Stimulated activated CD4-positive, alpha-beta T cell treated with anti-CD3 and anti-CD28 coated beads, Interleukin-2, amount 100 ng/mL, for 48 hours (primary cell): ENCODE data around the gene PSMF1.

Experiments used
- DNase-seq, 2 donors: peaks; one replicate each; pipeline ENCODE4 v3.0.0-alpha.2; 2020

Gene PSMF1

DNA sequence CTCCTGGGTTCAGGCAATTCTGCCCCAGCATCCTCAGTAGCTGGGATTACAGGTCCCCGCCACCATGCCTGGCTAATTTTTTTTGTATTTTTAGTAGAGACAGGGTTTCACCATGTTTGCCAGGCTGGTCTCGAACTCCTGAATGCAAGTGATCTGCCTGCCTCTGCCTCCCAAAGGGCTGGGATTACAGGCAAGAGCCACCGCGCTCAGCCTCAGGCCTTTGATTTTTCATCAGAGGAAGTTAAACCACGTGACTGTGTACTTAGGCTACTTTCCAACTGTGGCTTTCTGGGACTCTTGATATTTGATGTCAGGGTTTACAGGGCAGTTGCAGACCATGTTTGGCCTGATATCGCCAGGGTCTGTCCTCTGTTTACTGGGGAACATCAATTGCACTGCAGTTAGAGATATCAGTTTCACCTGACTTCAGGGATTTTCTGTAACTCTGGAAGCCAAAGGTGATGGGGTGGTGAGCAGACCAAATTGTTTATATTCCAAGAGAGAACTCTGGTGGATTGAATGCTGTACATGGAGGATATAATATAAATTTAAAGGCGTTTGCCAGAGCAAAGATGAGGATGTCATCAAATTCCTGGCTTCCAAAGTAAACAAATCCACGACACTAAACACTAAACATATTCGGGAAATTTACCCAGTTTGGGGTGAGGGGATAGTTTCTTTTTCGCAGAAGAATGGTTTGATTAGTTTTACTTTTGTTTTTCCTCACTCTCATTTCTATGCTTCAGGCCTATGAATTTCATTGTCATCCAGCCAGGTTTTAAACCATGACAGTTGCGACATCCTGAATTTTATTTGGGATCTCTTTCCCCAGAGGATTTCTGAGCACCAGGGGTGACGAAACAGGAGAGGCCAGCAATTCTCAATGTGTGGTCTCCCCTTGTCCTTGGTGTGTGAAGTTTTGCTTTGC, 4.2 kb downstream of the PSMF1 start:
- no peak for DNase-seq

DNA sequence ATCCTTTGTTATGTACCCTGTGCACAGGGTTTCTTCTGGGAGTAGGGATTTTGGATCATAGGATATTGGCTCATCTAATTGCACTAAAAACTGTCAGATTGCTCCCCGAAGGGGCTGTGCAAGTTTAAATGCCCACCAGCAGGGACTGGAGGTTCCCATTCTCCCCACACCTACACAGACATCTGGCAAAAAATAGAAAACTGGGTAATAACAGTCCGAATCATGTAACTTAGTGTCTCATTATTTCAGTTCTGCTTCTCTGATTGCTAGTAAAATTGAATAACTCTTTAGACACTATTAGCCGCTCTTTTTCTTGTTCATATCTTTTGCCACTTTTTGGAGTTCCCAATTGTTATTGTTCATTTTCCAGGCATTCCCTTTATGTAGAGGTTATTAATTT, 5.3 kb downstream of the PSMF1 start:
- no peak for DNase-seq

DNA sequence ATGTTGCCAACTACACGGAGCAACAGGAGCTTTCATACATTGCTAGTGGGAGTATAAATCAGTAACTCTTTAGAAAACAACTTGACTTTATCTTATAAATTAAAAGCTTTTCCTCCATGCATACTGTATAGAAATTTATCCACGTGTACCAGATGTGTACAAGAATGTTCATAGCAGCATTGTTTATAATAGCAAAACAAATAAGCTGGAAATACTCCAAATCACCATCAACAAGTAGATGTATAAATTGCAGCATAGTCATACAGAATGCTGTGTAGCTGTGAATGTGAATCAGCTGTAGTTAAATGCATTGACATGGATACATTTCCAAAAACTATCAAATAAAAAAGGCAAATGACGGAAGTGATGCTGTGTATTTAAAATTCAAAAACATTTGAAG, 6.0 kb downstream of the PSMF1 start:
- no peak for DNase-seq

DNA sequence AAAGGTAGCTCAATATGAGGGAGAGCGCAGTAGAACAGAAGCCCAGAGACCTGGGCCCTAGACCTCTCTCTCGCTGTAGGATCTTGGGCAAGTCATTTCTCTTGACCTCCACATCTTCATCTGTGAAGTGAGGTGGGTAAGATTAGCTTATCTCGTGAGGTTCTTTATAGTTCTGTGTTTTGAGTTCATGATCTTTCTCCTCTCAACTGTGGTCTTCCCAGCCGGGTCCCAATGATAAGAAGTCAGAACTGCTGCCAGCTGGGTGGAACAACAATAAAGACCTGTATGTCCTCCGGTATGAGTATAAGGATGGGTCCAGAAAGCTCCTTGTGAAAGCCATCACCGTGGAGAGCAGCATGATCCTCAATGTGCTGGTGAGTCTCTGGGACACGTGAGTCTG, 6.9 kb downstream of the PSMF1 start:
- no peak for DNase-seq

DNA sequence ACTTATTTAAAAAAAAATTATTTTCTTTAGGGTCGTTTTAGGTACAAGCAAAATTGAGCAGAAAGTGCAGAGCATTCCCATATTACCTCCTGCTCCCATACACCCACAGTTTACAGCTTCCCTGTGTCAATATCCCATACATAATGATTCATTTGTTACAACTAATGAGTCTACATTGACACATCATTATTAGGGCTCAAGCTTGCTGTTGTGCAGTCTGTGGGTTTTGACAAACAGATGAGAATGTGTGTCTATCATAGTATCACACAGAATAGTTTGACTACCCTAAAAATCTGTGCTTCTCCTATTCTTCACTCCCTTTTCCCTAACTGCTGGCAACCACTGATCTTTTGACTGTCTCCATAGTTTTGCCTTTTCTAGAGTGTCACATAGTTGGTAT, 9.4 kb downstream of the PSMF1 start:
- DNase-seq: no peak

DNA sequence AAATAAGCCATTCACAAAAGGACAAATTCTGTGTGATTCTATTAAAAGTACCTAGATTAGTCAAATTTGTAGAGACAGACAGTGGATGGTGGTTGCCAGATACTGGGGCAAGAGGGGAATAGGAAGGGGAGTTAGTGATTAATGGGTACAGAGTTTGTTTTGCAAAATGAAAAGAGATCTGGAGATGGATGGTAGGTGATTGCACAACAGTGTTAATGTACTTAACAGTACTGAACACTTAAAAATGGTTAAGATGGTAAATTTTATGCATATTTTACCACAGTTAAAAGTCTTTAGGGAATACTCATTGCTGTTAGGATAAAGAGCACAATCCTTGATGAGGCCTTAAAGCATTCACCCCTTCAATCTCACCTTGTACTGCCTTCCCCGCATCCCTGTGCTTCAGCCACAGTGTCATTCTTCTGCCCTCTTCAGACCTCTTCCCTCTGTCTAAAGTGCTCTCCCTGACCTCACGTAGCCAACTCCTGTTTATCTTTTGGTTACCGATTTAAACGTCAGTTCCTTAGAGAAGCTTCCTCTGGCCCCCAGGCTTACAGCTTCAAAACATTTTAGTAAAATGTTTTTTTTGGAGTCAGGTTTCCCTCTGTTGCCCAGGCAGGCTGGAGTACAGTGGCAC, 11.8 kb downstream of the PSMF1 start:
- DNase-seq: no peak

DNA sequence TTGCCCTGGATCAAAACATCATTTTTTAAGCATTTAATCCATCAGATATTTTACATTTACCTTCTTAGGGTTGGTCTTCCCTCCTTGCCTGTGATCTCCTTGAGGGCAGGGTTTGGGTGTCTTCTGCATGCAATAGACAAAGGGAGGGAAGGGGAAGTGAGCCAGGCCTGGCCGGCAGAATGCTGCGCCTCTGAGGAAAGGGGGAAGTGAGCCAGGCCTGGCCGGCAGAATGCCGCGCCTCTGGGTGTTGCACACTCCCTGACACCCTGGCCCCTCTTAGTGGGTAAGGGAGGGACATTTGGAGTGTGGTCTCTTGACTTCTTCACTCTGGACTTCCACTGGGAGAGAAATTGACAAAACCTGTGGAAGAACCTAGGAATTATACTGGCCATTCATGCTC, 12.4 kb downstream of the PSMF1 start:
- no peak for DNase-seq

DNA sequence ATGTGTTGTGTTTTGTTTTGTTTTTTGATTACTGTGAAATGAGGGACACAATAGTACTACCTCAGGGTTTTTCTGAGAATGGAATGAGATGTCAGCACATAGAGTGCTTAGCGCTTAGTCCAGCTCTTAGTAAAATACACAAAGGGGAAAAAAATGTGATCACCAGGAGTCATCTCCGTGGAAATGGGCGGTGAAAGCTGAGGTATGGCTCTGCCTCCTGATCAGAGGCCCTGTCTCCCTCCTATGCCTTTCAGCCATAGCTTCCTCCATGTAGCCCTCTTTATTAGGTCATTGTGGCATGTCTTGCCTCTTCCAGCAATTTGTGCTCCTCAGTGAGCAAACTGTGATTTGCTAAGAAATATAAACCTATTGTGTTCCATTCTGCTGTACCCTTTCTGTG, 13.0 kb downstream of the PSMF1 start:
- DNase-seq: no peak

DNA sequence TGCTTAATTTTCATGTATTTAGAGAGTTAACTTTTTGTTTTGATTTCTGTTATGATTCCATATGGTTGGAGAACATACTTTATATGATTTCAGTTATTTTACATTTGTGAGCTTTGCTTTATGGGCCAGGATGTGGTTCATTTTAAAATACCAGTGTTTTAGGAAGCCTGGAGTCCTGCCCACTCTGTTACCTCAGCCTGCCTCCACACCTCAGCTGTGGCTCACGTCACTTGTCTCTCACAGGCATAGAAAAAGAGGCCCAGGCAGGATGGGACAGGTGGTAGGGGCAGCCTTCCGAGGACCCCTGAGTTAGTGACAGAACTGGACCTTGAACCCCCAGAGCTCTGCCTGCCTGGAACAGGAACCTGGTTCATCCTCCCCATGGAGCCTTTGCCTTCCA, 16.0 kb downstream of the PSMF1 start:
- no peak for DNase-seq

DNA sequence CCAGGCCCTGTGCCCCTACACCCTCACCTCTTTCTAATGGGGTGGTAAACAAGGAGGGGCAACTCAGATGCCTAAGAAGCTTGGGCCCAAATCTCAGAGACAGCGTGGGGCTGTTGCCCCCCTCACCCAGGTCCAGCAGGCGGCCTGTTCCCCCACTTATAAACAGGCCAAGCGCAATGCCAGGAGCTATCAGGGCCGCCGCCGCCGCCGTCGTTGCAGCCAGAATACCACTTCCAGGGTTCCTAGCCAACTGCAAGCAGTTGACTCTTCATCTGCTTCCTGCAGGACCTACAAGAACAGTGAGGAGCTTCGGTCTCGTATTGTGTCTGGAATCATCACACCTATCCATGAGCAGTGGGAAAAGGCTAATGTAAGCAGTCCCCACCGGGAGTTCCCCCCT, 16.4 kb downstream of the PSMF1 start:
- DNase-seq: no peak

DNA sequence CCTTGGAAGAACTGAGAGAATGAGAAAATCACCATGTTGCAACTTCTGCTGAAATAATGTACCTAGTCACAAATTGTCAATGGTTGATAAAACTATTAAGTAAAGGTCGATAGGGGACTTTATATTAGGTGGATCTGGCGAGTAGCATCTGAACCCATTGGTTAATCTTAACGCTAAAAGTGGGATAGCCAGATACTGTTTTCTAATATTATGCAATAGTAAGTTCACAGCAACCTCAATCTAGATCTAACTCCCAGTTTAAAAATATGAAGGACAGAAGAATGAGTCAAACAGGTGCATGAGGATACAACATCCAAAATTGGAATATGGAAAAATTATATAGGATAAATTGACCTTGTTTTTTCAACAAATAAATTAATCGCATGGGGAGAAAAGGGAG, 18.8 kb downstream of the PSMF1 start:
- DNase-seq: no peak

DNA sequence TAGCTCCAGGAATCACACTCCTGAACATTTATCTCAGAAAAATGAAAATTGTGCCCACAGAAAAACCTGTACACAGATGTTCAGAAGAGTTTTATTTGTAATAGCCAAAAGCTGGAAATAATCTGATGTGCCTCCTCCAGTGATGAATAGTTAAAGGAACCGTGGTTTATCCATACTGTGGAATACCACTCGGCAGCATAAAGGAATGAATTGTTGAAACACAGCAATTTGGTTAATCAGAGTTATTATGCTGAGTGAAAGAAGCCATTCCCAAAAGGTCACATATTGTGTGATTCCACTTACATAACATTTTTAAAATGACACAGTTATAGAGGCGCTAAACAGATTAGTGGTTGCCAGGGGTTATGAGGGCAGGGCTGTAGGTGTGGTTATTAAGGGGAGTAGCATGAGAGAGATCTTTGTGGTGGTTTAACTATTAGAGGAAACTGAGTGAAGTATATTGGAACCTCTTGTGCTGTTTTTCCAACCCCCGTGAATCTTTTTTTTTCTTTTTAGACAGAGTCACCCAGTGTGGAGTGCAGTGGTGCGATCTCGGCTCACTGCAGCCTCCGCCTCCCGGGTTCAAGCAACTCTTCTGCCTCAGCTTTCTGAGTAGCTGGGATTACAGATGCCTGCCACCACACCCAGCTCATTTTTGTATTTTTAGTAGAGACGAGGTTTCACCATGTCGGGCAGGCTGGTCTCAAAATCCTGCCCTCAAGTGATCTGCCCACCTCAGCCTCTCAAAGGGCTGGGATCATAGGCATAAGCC, 26.2 kb downstream of the PSMF1 start:
- DNase-seq: no peak

DNA sequence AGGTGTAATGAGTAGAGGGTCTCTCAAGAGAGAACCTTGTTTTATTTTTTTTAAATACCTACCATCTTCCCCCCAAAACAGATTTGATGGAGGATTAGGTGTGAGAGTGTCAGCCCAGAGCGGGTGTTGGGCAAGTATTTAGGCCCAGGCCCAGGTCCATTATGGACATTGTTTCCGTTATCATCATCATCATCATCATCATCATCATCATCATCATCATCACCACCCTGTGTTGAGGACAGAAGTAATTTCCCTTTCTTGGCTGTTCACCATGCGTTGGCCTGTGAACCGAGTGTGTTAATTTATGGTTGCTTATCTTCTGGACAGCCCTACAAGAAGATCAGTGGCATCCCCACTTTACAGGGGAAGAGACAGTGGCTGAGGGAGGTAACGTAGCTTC, 28.6 kb downstream of the PSMF1 start:
- no peak for DNase-seq

DNA sequence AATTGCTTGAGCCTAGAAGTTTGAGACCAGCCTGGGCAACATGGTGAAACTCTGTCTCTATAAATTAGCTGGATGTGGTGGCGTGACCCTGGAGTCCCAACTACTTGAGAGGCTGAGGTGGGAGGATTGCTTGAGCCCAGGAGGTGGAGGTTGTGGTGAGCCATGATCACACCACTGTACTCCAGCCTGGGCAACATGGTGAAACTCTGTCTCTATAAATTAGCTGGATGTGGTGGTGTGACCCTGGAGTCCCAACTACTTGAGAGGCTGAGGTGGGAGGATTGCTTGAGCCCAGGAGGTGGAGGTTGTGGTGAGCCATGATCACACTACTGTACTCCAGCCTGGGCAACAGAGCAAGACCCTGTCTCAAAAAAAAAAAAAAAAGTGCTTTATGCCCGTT, 31.4 kb downstream of the PSMF1 start:
- DNase-seq: peak in 1 of 2 donors; percentile 2

DNA sequence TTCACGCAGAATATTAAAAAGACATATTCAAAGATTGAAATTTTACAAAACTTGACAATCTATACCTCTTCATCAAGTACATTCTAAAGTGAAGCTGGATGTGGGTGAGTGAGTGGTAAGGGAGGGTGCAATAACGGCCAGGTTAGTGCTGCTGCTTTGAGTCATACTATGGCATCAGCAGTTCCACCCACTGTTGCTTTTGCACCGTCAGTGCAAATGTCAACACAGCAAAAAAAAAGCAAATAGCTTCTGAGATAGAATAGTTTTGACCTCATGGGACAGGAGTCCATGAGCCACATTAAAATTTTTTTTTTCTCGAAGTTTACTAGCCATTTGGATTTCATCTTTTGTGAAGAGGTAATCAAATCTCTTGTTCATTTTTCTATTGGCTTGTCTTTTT, 31.8 kb downstream of the PSMF1 start:
- DNase-seq: peak in 1 of 2 donors; percentile 9

DNA sequence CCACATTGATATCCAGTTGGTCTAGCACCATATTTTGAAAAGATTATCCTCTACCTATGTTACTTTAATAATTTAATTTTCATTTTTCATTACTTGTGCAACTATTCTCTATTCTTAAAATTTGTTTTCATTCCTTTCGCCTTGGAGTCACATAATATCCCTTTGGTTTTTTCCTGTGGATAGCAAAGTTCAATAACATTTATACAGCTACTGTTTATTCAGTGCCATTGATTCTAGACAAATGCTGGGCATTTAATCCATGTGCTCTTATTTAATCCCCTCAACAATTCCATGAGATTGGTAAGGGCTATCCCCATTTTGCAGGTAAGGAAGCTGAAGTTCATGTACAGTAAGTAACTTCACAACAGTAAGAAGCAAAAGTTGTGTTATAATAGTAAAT, 32.6 kb downstream of the PSMF1 start:
- no peak for DNase-seq

DNA sequence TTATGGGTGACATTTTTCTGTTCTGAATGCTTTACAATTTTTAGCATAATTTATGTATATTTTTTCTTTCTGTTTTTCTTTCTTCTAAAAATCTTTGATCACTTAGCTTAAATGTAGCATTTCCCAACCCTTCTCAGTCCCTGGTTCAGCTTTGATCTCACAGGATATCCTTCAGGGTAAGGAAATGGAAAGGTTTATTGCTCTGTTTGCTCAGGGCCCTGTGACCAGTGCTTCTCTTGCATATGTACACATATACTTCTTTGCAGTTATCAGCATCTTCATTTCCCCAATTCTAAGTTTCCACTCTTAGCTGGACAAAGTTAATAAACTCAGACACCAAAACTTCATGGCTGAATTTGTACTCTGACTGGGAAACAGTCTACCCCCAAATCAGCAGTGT, 35.8 kb downstream of the PSMF1 start:
- no peak for DNase-seq

DNA sequence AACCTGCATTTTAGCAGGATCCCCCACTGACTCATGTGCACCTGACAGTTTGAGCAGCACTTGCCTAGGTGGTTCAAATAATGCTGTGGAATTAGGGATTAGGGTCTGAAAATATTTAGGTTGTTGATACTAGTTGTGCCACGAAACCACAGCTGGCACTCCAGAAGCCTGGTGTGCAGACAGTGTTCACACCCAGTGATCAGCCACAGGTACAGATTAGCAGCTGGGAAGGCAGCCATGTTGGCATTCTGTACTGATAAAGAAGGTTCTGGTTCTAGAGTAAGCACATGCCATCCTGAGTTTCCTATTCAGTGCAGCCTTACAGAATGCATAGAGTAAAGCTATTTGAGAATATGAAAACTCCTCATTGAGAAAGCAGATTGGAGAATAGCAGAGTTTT, 36.3 kb downstream of the PSMF1 start:
- no peak for DNase-seq

DNA sequence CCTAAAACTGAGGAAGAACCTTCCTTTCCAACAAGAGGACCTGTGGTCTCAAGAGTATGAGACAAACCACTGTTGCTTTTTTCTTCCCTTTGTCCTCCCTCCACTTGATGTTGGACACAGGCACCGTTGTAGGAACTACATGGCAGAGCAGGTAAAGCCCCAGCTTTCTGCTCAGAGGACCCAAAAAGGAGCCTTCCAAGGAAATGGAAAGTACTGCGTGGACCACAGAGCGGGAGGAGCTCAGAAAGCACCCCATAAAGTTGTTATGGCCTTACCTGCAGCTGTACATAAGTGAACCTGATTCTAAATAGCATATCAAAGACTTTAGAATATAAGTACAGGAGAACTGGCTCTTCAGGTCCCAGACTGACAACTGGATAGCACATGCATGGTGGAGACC, 36.9 kb downstream of the PSMF1 start:
- DNase-seq: no peak

DNA sequence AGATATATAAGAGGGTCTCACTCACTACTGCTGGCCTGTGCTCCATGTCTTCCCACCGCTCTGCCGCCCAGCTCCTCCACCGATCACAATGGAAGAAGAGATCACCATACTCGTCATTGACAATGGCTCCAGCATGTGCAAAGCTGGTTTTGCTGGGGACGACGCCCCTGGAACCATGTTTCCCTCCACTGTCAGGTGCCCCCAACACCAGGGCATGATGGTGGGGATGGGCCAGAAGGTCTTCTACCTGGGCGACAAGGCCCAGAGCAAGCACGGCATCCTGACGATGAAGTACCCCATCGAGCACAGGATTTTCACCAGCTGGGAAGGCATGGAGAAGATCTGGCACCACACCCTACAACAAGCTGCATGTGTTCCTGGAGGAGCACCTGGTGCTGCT, 42.1 kb downstream of the PSMF1 start:
- no peak for DNase-seq

DNA sequence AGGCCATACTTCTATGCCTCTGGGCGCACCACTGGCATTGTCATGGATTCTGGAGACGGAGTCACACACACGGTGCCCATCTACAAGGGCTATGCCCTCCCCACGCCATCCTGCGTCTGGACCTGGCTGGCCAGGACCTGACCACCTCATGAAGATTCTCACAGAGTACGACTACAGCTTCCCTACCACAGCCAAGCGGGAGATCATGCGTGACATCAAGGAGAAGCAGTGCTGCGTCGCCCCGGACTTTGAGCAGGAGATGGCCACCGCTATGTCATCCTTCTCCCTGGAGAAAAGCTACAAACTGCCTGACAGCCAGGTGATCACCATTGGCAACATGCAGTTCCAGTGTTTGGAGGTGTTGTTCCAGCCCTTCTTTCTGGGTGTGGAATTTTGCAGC, 42.6 kb downstream of the PSMF1 start:
- DNase-seq: no peak

DNA sequence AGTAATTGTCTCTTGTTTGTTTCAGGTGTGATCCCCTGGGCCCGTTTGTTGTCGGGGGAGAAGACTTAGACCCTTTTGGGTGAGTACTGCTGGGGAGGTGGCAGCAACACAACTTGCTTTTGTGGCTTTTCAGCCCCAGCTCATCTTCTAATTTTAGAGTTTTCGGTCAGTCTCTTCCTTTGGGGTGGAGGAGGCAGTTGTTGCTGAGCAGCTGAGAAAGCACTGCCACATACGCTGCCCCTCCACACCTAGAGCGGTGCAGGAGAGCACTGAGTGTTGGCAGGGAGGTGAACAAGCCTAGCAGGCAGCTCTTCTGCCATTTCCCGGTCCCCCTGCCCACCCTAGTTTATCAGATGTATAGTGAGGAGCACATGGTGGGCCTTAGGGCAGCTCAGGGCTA, 44.7 kb downstream of the PSMF1 start:
- DNase-seq: no peak

DNA sequence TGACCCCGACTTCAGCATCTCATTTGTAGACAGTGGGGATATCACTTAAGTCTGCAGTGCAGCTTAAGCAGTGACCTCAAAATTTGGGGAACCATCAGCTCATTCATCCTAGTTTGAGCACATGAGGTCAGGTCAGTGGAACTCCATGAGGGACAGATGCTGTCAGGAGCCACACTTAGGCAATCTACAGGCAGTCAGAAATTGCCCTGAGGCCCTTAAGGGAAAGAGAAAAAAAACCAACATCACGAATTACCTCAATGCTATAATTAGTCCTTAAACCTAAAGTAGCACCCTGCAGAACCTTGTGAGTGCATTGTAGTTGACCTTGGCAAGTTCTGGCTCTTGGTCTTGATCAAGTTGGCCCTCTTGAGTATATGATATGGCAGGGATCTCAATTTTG, 45.3 kb downstream of the PSMF1 start:
- DNase-seq: no peak

DNA sequence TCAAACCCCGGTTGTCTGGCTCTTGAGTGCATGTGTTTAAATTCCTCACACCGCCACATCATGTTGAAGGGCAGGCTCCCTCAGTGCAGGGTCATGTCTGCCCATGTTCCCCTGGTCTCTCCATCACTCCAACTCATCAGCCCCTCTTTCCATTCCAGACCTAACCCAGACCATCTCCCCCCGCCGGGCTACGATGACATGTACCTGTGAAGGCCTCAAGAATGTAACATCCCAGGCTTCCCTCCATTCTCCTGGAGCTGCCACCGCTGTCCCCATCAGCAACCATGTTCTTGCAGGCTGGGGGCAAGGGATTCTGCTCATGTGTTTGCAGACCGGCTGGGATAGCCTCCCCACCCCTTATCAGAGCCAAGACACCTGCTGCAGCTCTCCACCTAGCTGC, 46.5 kb downstream of the PSMF1 start:
- no peak for DNase-seq
